Left ventricle myocardium superior (tissue), 1 donor: ENCODE results near the gene ING5. TPM values are rescaled to one million over a fixed set of nuclear protein-coding genes. Genes with fewer than 3 reads are reported as not detected.
"Not testable (repeated sequence)": the region's sequence is repeated elsewhere in the genome, so short reads cannot be mapped to it uniquely, and the experiment has no call there.

ENCODE experiments used
- ATAC-seq: fragments of 200-7000 bp; cut with Tn5 transposase; one replicate; pipeline ENCODE4 v1.9.1; 2020; ENCODE audit warnings: mild to moderate bottlenecking, moderate library complexity
- DNase-seq: peaks from one replicate; pipeline ENCODE4 v3.0.0-alpha.2; 2020
- intact Hi-C: fragments of 100-400 bp; cut with micrococcal nuclease; formaldehyde crosslinking; loops from one replicate; pipeline ENCODE4 v1.11.0; 2022
- total RNA-seq: library from RNA; stranded (reverse); fragmentation: NEBNext Ultra II Directional; extraction: Animal tissue kit (Norgen Biotek cat#: 25700); gene quantifications from one replicate; pipeline ENCODE4 v1.2.1, GENCODE V29; 2021
- donor health status: DM: no; HTN: yes; CAD: no; lungs with severe emphysema.

Gene ING5
- total RNA-seq, 1 donor from 2014 or later: 16.0 TPM

DNA sequence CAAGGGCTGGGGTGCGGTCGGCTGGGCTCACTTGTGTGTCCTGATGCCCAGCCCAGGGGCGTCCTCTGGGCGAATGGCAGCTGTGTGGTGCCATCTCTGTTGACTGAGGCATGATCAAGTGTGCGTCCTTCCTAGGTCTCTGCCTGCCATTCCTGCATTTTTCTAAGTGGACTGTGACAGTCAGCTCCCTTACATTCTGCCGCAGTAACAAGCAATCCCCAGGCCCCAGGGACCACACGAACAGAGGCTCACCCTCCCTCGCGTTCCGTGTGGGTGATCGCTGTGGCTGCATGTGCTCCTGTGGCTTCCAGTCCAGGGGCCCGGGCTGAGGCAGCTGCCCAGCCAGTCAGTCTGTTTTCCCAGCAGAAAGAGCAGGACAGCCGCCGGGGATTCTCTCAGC lies 50.4 kb downstream of the ING5 start:
- intact Hi-C loops: no loop called here
- no peak for ATAC-seq
- DNase-seq: no peak

DNA sequence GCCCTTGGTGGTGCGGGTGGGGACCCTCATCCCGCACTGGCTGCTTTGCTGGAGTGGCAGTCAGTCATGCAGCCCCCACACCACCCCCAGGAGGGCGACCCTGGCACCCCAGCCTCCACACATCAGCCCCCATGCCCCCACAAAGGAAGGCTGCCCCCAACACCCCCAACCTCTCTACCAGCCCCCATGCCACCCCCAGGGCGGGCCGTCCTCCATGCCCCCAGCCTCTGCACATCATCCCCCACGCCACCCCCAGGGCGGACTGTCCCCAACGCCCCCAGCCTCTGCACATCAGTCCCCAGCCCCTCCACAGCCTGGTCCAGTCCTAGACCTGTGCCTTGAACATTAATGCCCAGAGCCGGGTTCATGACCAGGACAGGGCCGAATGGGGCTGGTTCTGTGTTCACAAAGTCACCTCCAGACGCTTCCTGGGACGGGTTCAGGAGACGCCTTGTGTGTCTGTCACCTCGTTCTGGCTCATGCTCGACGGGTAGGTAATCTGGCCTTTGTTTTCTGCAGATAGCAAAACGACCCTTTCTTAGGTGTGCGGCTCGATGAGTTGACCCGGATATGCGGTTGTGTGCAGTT lies 50.9 kb downstream of the ING5 start:
- peak; percentile 10 for DNase-seq
- intact Hi-C loops: no loop called here
- ATAC-seq: no peak

DNA sequence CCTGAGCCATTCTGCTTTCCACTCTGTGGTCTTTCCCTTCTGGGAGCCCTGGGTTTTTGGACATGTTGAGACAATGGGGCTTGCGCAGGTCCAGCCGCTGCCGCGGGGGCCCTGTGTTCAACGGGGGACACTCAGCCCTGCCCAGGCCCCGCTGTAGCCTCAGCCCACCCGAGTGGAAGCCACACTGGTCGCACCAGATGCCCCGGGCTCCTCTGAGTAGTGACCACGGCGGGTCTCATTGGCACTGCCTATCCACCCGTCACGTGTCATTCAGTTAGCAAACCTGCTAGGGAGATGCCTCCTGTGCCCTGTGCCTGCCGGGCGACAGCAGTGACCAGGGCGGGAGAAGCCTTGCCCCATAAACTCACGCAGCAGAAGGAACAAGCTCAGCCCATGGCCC lies 51.7 kb downstream of the ING5 start:
- ATAC-seq: no peak
- intact Hi-C loops: no loop called here
- DNase-seq: no peak

DNA sequence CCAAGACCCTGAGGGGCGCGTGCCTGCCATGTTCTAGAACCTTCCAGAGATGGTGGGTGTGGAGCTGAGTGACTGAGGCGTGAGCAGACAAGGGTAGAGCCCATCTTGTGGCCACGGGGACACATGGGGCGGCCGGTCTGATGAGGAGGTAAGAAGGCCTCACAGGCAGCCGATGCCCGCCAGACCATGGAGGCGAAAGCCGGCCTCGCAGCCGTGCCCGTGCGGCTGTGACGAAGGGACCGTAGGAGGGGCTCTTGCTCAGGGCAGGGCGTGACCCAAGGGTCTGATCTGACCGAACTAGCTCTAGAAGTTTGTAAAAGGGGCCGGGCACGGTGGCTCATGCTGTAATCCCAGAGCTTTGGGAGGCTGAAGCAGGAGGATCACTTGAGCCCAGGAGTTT lies 52.2 kb downstream of the ING5 start:
- ATAC-seq (no peak), DNase-seq (no peak)

DNA sequence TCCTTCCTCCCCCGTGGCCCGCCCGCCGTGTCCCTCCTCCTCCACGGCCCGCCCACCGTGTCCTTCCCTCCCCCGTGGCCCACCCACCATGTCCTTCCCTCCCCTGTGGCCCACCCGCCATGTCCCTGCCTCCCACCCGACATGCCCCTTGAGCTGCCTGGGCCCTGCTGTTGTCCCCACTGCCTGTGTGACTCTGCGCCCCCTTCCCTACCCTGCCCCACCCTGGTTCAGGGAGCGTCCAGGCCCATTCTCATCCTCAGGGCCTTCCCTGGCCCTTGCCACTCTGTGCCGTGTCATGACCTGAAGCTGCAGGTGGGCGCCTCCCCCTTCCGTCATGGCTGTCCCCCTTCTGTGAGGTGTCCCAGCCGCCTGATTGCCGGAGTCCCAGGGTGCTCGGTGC lies 53.3 kb downstream of the ING5 start:
- intact Hi-C loops: no loop called here
- ATAC-seq: no peak
- DNase-seq: no peak

More for the DNA sequence above, 52.2 kb downstream of the ING5 start:
- intact Hi-C loops: no loop called here

DNA sequence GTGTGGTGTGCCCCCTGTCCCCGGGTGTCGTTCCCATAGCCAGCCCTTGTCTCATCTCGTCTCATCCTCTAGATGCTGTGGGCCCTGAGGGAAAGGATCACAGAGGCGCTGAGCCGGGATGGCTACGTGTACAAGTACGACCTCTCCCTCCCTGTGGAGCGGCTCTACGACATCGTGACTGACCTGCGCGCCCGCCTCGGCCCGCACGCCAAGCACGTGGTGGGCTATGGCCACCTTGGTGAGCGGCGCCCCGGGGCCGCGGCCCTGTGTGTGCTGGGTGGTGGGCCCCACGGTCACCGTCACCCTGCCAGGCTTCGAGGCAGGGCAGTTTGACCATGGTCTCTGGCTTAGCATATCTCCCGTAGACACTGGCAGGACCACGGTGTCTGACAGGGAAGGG lies 53.9 kb downstream of the ING5 start:
- DNase-seq: no peak
- ATAC-seq: no peak
- intact Hi-C loops: no loop called here

DNA sequence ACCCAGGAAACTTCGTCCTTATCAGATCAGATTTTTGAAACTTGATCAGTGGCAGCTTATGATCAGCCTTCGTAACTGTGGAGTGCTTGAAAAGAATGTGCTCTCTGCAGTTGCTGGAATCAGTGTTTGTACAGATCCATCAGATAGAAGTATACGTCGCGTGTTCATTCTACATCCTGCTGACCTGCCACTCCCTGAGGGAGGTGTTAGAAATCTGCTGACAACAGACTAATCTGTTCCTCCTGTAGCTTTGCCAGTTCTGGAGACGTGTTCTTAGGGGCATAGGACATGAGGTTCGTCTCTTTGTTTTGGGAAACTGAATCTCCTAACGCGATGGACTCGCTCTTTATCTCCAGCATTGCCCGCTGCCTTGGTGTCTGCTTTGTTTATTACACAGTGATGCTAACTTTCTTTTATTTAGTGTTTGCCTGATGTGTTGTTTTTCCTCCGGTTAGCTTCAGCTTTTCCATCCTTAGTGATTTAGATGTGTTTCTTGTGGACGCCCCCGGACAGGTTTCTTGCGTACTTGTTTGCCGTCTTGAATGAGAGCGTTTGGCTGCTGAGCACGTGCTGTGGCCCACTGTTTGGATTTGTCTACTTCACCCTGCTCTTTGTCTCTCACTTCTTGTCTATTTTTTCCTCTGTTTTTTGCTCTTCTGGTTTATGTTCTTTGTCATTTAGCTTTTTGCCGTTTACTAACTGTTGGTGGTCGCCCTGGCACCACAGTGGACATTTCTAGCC lies 57.4 kb downstream of the ING5 start:
- intact Hi-C loops: no loop called here
- ATAC-seq (no peak), DNase-seq (no peak)

DNA sequence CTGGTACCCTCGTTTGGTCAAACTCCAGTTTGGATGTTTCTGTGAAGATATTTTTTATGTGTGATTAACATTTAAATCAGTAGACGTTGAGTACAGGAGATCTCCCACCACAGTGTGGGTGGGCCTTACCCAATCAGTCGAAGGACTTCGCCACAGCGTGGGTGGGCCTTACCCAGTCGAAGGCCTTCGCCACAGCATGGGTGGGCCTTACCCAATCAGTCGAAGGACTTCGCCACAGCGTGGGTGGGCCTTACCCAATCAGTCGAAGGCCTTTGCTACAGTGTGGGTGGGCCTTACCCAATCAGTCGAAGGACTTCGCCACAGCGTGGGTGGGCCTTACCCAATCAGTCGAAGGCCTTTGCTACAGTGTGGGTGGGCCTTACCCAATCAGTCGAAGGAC lies 58.1 kb downstream of the ING5 start:
- ATAC-seq, intact Hi-C loops, DNase-seq: not testable (repeated sequence)

DNA sequence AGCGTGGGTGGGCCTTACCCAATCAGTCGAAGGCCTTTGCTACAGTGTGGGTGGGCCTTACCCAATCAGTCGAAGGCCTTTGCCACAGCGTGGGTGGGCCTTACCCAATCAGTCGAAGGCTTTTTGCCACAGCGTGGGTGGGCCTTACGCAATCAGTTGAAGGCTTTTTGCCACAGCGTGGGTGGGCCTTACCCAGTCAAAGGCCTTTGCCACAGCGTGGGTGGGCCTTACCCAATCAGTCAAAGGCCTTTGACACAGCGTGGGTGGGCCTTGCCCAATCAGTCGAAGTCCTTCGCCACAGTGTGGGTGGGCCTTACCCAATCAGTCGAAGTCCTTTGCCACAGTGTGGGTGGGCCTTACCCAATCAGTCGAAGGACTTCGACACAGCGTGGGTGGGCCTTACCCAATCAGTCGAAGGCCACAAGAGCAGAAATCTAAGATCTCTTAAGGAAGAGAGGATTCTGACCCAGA lies 58.5 kb downstream of the ING5 start:
- intact Hi-C loops: no loop called here
- no peak for ATAC-seq
- no peak for DNase-seq

DNA sequence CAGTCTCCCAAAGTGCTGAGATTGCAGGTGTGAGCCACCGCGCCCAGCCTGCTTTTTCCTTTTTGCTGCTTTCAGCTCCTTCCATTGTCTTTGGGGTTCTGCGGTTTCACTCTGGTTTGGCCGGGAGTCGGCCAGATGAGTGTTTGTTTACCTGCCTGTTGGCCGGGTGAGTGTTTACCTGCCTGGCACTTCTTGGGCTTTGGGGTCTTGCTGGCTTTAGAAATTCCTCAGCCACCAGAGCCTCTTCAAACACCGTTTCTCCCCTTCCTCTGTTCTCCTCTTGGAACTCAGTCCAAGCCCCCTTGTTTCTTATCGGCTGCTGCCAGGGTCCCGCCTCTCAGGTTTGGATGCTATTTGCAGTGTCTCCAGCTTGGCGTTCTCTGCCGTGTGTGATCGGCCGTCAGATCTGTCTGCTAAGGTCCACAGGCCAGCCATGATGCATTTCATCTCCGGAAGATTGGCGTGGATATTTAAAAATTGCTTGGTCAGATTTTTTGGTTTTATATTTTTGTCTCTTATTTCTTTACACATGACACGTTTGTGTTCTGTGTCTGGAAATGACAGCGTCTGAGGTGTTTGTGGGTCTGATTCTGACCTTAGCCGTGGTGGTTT lies 60.6 kb downstream of the ING5 start:
- ATAC-seq: no peak
- DNase-seq: no peak
- intact Hi-C loops: no loop called here

DNA sequence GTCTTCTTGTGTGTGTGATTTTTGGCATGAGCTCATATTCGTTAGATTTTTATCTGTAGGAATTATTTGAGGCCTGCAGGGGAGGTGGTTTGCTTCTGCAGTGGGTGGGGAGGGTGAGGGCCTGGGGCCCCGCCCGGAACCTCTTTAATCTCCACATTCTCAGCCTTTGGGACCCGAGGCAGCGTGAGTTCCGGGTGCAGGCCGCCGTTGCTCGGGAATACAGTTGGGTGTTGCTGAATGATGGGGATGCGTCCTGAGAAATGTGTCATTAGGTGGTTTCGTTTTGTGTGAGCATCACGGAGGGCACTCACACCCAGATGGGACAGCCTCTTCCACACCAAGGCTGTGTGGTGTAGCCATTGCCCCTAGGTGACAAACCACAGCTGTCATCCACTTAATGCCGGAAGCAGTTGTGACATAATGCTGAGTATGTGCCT lies 61.1 kb downstream of the ING5 start:
- DNase-seq: no peak
- intact Hi-C loops: no loop called here
- peak; percentile 19 for ATAC-seq

DNA sequence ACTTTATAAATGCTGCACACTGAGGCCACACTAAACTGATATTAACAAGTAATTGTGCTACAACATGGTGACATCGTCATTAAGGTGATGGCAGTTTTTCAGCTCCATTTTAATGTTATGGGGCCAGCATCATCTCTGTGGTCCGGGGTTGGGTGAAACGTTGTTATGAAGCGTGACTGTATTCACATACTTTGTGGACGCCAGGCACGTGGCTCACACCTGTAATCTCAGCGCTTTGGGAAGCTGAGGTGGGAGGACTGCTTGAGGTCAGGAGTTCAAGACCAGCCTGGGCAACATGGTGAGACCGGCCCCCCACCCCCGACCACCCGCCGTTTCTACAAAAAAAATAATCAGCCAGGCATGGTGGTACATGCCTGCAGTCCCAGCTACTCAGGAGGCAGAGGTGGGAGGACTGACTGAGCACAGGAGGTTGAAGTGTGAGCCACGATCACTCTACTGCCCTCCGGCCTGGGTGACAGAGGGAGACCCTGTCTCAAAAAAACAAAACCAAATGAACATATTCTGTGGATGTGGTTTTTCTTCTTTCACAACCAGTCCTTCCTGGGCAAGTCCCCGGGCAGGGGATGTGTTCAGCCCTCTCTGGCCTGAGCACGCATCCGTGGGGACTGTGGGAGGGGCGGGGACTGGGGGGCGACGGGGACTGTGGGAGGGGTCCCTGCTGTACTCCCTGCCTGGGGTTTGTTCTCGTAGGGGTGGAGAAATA lies 61.9 kb downstream of the ING5 start:
- intact Hi-C loops: no loop called here
- ATAC-seq (no peak), DNase-seq (no peak)

DNA sequence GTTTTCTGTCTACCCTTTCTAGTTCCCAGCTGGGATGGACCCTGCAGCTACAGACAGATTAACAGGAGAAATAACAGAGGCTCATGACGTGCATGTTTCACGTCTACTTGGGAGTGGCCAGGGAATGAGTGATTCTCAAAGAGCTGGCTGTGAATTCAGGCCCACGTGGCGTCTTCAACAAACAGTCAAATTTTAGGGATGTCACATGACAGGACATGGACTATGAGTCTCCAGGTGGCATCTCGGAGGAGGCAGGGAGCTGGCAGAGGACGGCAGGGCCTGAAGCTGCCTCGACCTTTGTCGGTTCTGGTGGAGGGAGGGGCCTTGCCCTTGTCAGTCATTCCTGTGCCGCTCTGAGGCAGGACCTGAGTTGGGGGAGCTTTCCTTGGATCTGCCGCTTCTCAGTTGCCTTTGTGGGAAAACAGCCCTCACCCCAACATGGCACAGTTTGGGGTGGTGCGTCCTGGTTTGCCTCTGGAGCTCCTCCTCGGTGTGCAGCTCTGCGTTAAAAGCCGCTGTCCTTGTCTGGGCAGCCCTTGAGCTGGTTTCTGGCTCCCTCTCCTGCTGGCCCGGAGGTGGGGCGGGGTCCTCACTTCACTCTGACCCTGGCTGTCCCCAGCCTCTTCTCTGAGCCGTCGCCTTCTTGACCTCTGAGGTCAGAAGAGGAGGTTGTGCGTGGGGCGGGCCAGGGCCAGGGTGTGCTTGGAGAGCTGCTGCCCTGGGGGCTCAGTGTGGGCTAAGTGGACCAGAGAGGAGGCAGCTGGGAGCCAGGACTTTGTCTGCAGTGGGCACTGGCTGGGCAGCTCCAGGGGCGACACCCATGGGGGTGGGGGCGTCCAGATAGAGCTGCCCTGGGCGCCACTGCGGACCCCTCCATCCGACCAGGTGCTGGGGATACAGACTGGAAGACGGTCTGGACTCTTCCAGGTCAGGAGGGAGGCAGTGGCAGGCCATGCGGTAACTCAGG lies 62.7 kb downstream of the ING5 start:
- DNase-seq: no peak
- intact Hi-C loops: no loop called here
- ATAC-seq: no peak

DNA sequence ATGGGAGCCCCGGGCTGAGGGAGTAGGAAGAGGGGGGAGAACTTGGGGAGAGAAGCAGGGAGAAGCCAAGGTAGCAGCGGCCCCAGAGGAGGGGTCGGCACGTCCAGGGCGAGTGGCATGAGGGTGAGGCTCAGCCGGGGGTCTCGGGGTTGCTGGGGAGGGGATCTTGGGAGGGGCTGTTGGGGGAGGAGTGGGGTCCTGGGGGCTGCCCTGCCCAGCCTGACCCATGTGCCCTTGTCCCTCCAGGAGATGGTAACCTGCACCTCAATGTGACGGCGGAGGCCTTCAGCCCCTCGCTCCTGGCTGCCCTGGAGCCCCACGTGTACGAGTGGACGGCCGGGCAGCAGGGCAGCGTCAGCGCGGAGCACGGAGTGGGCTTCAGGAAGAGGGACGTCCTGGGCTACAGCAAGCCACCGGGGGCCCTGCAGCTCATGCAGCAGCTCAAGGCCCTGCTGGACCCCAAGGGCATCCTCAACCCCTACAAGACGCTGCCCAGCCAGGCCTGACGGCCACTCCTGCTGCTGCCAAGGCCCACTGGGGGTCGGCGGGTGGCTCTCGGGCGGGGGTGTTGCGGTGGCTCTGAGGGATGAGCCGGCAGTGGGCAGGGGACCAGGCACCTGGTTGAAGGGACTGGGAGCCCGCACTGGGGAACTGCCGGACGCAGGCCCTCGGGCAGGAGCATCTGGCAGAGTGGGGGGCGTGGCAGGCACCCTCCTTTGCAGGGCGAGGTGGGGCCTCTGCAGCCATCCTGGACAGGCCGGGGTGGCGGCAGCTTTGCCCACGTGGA lies 65.8 kb downstream of the ING5 start:
- intact Hi-C loops: no loop called here
- ATAC-seq (no peak), DNase-seq (no peak)

DNA sequence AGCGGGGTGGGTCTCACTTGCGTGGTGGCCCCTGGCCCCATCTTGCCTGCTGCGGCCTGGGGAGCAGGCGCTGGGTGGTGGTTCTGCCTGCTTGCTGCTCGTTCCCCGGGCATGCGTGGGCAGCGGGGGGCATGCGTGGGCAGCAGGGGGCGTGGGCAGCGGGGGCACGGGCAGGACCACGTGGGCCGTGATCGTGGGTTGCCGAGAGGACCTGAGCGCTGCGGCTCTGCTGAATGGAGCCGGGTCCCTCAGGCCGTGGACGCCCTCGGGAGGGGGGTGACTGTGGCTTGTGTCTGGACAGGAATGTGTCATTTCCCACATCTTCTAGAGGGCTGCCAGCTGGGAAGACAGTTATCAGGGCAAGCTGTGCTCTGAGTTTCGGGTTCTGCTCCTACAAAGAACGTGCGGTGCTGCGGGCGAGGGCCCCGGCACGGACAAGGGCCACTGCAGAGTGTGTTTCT lies 66.4 kb downstream of the ING5 start:
- intact Hi-C loops: no loop called here
- ATAC-seq (no peak), DNase-seq (no peak)

DNA sequence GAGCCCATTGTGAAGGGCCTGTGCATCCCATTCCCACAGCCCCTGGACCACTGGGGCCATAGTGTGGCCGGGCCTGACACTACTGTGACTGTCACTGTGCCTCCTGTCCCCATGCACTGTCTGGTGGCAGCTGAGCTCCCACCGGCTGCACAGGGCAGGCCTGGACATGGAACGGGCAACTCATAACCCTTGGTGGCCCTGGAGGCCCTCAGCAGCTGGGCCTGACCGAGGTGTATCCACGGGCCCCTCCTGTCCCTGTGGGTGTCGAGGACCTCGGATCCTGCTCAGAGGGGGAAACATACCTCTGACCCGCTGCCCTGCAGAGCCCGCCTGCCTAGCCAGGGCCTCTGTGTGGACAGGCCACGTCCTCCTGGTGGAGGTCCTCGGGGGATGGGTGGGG lies 67.0 kb downstream of the ING5 start:
- DNase-seq (no peak), ATAC-seq (no peak)
- intact Hi-C loops: no loop called here

DNA sequence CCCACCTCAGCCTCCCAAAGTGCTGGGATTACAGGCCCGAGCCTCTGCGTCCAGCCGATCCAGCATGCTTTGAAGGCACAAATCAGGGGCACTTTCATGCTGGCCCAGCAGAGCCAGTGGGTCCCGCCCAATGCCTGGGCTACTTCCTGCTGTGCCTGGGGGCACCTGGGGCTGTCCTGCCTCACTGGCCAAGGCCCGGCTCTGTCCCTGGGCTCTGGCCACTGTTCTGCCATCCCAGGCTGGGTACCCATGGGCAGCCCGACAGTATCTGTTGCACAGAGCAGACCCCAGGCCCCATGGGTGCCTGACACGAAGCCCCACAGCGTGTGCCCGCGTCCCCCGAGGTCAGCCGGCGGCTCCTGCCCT lies 68.0 kb downstream of the ING5 start:
- DNase-seq (no peak), ATAC-seq (no peak)
- intact Hi-C loops: no loop called here
